K562 (cell line): ENCODE results near the gene GBF1. TPM values are rescaled to one million over a fixed set of nuclear protein-coding genes. Genes with fewer than 3 reads are reported as not detected.
A peak's percentile ranks its signal among the peaks of the same experiment; 100 is the strongest.

ENCODE experiments used
- ATAC-seq: fragments of 200-7000 bp; cut with Tn5 transposase; 3 replicates; pipeline ENCODE4 v1.9.1; 2020; ENCODE audit warnings: moderate library complexity
- BruUV-seq: library from RNA; stranded (reverse); fragments of 400-500 nt; replicated peaks from 2 replicates; lab custom pipeline; 2021; lab: Mats Ljungman, UMichigan
- CTCF ChIA-PET: fragments of 300-600 bp; formaldehyde crosslinking; extraction: SDS; loops from one replicate; lab custom pipeline; 2021; ENCODE audit warnings: low intra/inter-chr PET ratio; lab: Yijun Ruan, JAX
- POLR2A ChIA-PET: fragments of 300-600, 350-650 bp; sonication (Branson Sonifier 250); formaldehyde crosslinking; extraction: SDS; loops from one replicate; lab custom pipeline; 2021; ENCODE audit warnings: antibody characterized with exemption, inconsistent platforms; lab: Yijun Ruan, JAX
- DNase-seq, 4 experiments: peaks; one replicate each; pipeline versions ENCODE4 v3.0.0 to v3.0.0-alpha.2; 2011 to 2018; ENCODE audit warnings: low spot score in 3 of 4, mixed read lengths in 3 of 4; ENCODE audit errors: extremely low read depth in 1 of 4
- FAIRE-seq: peaks from 2 replicates; lab custom pipeline; 2011; peaks lifted over from hg19 to GRCh38; lab: Jason Lieb, UNC
- H2AFZ ChIP-seq: 2 replicates; pipeline ENCODE4 v1.6.0; 2011; ENCODE audit warnings: low read depth, low read length, control low read depth, inconsistent platforms
- H3K27ac ChIP-seq: fragments of 200-600 bp; 3 replicates; pipeline ENCODE4 v1.8.0; 2011; ENCODE audit warnings: low read depth, mild to moderate bottlenecking, control low read depth, inconsistent platforms, low read length, moderate library complexity, mixed read lengths; ENCODE audit errors: extremely low read depth
- H3K27me3 ChIP-seq, 2 experiments: fragments of 300-600 bp in 1 of 2; 2 replicates in 1 of 2; 3 replicates in 1 of 2; pipeline versions ENCODE4 v1.6.0 to v1.8.0; 2011; ENCODE audit warnings: inconsistent platforms in 2 of 2, low read length in 2 of 2, mild to moderate bottlenecking in 1 of 2, mixed read lengths in 1 of 2, moderate library complexity in 1 of 2; ENCODE audit not compliant: control insufficient read depth in 2 of 2, insufficient read depth in 2 of 2
- H3K36me3 ChIP-seq: fragments of 300-600 bp; 3 replicates; pipeline ENCODE4 v1.8.0; 2011; ENCODE audit warnings: mild to moderate bottlenecking, low read length, inconsistent platforms; ENCODE audit not compliant: control insufficient read depth, insufficient read depth
- H3K4me1 ChIP-seq, 2 experiments: fragments of 200-600 bp in 1 of 2; replicated peaks in 1 of 2; 2 replicates in 1 of 2; 3 replicates in 1 of 2; pipeline versions ENCODE4 v1.5.1 to v1.8.0; 2011; ENCODE audit warnings: inconsistent platforms in 2 of 2, low read length in 2 of 2, mild to moderate bottlenecking in 1 of 2, mixed read lengths in 1 of 2, moderate library complexity in 1 of 2; ENCODE audit not compliant: control insufficient read depth in 2 of 2, insufficient read depth in 2 of 2
- H3K4me2 ChIP-seq: 2 replicates; pipeline ENCODE4 v1.6.1; 2011; ENCODE audit warnings: low read length, control low read depth, inconsistent platforms, mixed read lengths; ENCODE audit not compliant: insufficient read depth
- H3K4me3 ChIP-seq: fragments of 200-600 bp; sonication (generic), shearing (Covaris generic); 2 replicates; pipeline ENCODE4 v1.5.1; 2016; ENCODE audit warnings: control low read depth, inconsistent platforms
- H3K79me2 ChIP-seq: fragments of 200-600 bp; 3 replicates; pipeline ENCODE4 v1.8.0; 2011; ENCODE audit warnings: low read length, inconsistent platforms; ENCODE audit not compliant: control insufficient read depth, insufficient read depth
- H3K9ac ChIP-seq, 2 experiments: 2 replicates each; pipeline versions ENCODE4 v1.6.0 to v1.6.1; 2011; ENCODE audit warnings: low read depth in 2 of 2, low read length in 2 of 2, control low read depth in 1 of 2, inconsistent platforms in 1 of 2, mild to moderate bottlenecking in 1 of 2, mixed read lengths in 1 of 2; ENCODE audit not compliant: insufficient read depth in 1 of 2
- H3K9me1 ChIP-seq: one replicate; pipeline ENCODE4 v1.6.0; 2011; ENCODE audit warnings: inconsistent platforms, mild to moderate bottlenecking, low read length, moderate library complexity; ENCODE audit not compliant: control insufficient read depth, insufficient read depth
- H3K9me3 ChIP-seq: replicated peaks from 2 replicates; pipeline ENCODE4 v1.5.1; 2011; ENCODE audit warnings: low read depth, low read length, inconsistent platforms; ENCODE audit not compliant: control insufficient read depth, insufficient read depth
- H4K20me1 ChIP-seq: replicated peaks from 2 replicates; pipeline ENCODE4 v1.6.1; 2011; ENCODE audit warnings: low read length, inconsistent platforms, mixed read lengths; ENCODE audit not compliant: control insufficient read depth, insufficient read depth
- FOXA3 ChIP-seq, 2 experiments: fragments of 450-650 bp in 1 of 2; sonication (generic) in 1 of 2; formaldehyde crosslinking; IDR thresholded peaks in 1 of 2; conservative IDR thresholded peaks in 1 of 2; 2 replicates each; pipeline versions ENCODE4 v1.4.0 to v1.8.0; 2020 to 2022; ENCODE audit warnings: mild to moderate bottlenecking in 2 of 2, missing genetic modification reagents in 1 of 2
- FUS ChIP-seq: fragments of 200-400 bp; formaldehyde crosslinking; optimal IDR thresholded peaks from 2 replicates; pipeline ENCODE3; 2017; ENCODE audit warnings: low read depth, low read length
- MEF2A ChIP-seq: IDR thresholded peaks from 2 replicates; pipeline ENCODE4 v1.6.1; 2011; ENCODE audit warnings: low read depth, mild to moderate bottlenecking, low read length, moderate library complexity; ENCODE audit not compliant: control insufficient read depth
- MYNN ChIP-seq, 2 experiments: sonication (generic); formaldehyde crosslinking in 1 of 2; IDR thresholded peaks; 2 replicates each; pipeline versions ENCODE4 v1.5.0 to v1.6.1; 2016 to 2020; ENCODE audit warnings: antibody characterized with exemption in 1 of 2, missing genetic modification reagents in 1 of 2
- NEUROD1 ChIP-seq: fragments of 150-350 bp; IDR thresholded peaks from 2 replicates; pipeline ENCODE4 v1.6.1; 2014; ENCODE audit warnings: borderline replicate concordance, low read length, low read depth; ENCODE audit not compliant: partially characterized antibody
- RBFOX2 ChIP-seq: fragments of 200-400 bp; formaldehyde crosslinking; IDR thresholded peaks from 2 replicates; pipeline ENCODE4 v1.6.1; 2017; ENCODE audit warnings: low read depth, mild to moderate bottlenecking, low read length, moderate library complexity
- SRSF9 ChIP-seq: fragments of 200-400 bp; formaldehyde crosslinking; IDR thresholded peaks from 2 replicates; pipeline ENCODE4 v1.6.1; 2017; ENCODE audit warnings: low read depth, low read length, borderline replicate concordance
- TEAD1 ChIP-seq, 2 experiments: fragments of 450-650 bp in 1 of 2; sonication (generic) in 1 of 2; formaldehyde crosslinking; IDR thresholded peaks; 2 replicates each; pipeline versions ENCODE4 v1.4.0 to v1.8.0; 2020 to 2022; ENCODE audit warnings: mild to moderate bottlenecking in 2 of 2, missing genetic modification reagents in 1 of 2
- ZNF431 ChIP-seq: sonication (generic); formaldehyde crosslinking; IDR thresholded peaks from 2 replicates; pipeline ENCODE4 v1.8.0; 2022; ENCODE audit warnings: mild to moderate bottlenecking, missing genetic modification reagents
- ZNF436 ChIP-seq: fragments of 250-450, 450-650 bp; sonication (Bioruptor Pico); formaldehyde crosslinking; IDR thresholded peaks from 2 replicates; pipeline ENCODE4 v1.7.0; 2020; ENCODE audit warnings: mild to moderate bottlenecking
- WGBS: fragments of 100-300 bp; shearing (Covaris generic); methylation state at CpG from one replicate; pipeline ENCODE4 v1.1.6; 2016; ENCODE audit warnings: low coverage, mixed read lengths; ENCODE audit not compliant: insufficient coverage; ENCODE audit errors: missing lambda C conversion rate; 5-methylcytosine and 5-hydroxymethylcytosine counted together
- in situ Hi-C: fragments of 300-500 bp; cut with MboI; formaldehyde crosslinking; loops from 4 replicates; pipeline ENCODE4 v1.15.0; 2018; ENCODE audit warnings: inconsistent platforms, mixed read lengths
- intact Hi-C: fragments of 100-400 bp; cut with micrococcal nuclease; formaldehyde crosslinking; loops from 2 replicates; pipeline ENCODE4 v1.14.2; 2022
- polyA plus RNA-seq, 8 experiments: library from polyadenylated mRNA; depleted of rRNA in 4 of 8; stranded (reverse) in 5 of 8; unstranded in 3 of 8; fragments of >200 nt; fragmentation: Nextera tagmentation in 2 of 8; fragmentation: Illumina TruSeq in 1 of 8; extraction: Ambion mirVana in 2 of 8; extraction: Trizol in 1 of 8; gene quantifications; 2 replicates each; pipeline versions ENCODE4 v1.2.1 to v1.2.3, GENCODE V29; 2011 to 2014; ENCODE audit warnings: inconsistent platforms in 1 of 8, missing spikeins in 1 of 8
- total RNA-seq, 7 experiments: library from RNA; depleted of rRNA in 6 of 7; stranded (reverse); fragments of >200 nt in 6 of 7; fragmentation: Illumina TruSeq in 2 of 7; extraction: Trizol in 2 of 7; gene quantifications; 2 replicates each; pipeline versions ENCODE4 v1.2.1 to v1.2.3, GENCODE V29; 2011 to 2021; ENCODE audit warnings: low replicate concordance in 1 of 7
- TF ChIP-seq, protein P1 (sequence below): sonication (generic); formaldehyde crosslinking; IDR thresholded peaks from 2 replicates; pipeline ENCODE4 v1.8.0; 2022; ENCODE audit warnings: missing genetic modification reagents, mild to moderate bottlenecking, moderate library complexity, borderline replicate concordance
- TF ChIP-seq, protein P2 (sequence below), 2 experiments: IDR thresholded peaks; 2 replicates each; pipeline ENCODE4 v1.6.1; 2011; ENCODE audit warnings: borderline replicate concordance in 1 of 2, control low read depth in 1 of 2, low read depth in 1 of 2, low read length in 1 of 2, mild to moderate bottlenecking in 1 of 2, mixed read lengths in 1 of 2, moderate library complexity in 1 of 2; ENCODE audit not compliant: insufficient read depth in 1 of 2, insufficient read length in 1 of 2, poor library complexity in 1 of 2, severe bottlenecking in 1 of 2; ENCODE audit errors: extremely low read depth in 1 of 2
- TF ChIP-seq, protein P3 (sequence below), 3 experiments: fragments of 200-800 bp in 1 of 3; sonication (Bioruptor generic) in 1 of 3; sonication (generic) in 1 of 3; formaldehyde crosslinking in 1 of 3; IDR thresholded peaks; 2 replicates each; pipeline versions ENCODE4 v1.6.1 to v1.8.0; 2016 to 2022; ENCODE audit warnings: mild to moderate bottlenecking in 2 of 3, missing compliant biosample characterization in 2 of 3, missing genetic modification characterization in 2 of 3, missing genetic modification reagents in 1 of 3
- TF ChIP-seq, protein P4 (sequence below): sonication (generic); formaldehyde crosslinking; IDR thresholded peaks from 2 replicates; pipeline ENCODE4 v1.9.0; 2022; ENCODE audit warnings: mild to moderate bottlenecking, missing genetic modification reagents
- TF ChIP-seq, protein P5 (sequence below): sonication (generic); formaldehyde crosslinking; IDR thresholded peaks from 2 replicates; pipeline ENCODE4 v1.9.0; 2022; ENCODE audit warnings: mild to moderate bottlenecking, missing genetic modification reagents

Gene GBF1
- total and polyA plus RNA-seq, 9 of the 15 experiments (the other 6 are each of a cell fraction or from before 2014, with no cell fraction given), result 0.69 to 28.0 (median 10.3) TPM

DNA sequence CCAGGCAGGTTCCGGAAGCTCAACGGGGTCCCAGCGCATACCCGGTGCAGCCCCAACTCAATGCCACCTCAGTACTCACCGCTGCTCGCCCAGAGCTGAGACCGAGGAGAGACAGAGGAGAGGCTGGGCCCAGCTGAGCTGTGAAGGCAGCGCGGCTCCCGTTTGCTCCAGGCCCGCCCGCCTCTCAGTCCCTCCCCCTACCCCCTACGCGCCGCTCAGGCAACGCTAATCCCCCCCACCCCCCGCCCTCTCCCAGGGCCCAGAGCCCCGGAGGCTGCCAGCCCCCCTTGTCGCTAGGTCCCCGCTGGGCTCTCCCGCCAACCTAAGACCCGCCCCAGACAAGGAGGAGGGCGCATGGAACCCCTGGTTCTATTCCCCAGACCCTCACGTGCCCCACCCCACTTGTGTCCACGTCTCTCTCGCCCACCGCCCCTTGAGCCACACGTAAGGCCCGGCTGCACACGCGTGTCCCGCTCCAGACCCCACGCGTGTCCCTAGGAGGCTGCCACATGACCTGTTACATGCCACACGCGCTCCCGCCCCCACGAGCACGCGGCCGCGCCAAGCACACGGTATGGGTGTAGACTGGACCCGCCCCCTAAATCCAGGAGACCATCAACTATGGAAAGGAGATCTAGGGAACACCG is 173.4 kb downstream of the GBF1 start, which contains the start of gene PSD:
Gene PSD (minus strand): TSS at position 164 of the 647 bp plus-strand sequence. CDS start 1,747 bp downstream, outside the sequence.
- WGBS, result 10% methylated on average over 26 of the region's 45 CpGs
- in situ Hi-C loops, result no loop called here
- Histone ChIP-seq H3K9me3 (no peaks in the 10 kb centered on the region), H3K9ac (peak within 1 kb of the TSS in 1 of 2 experiments; percentile 96; a peak in 2 of 4 replicates), H3K4me1 (peaks cover 12 to 60% of the 10 kb centered on the region in 2 experiments; a peak in 4 of 5 replicates), H3K36me3 (peaks cover 10% of the 10 kb centered on the region; the same call in 2 of the 3 replicates), H3K9me1 (no peaks in the 10 kb centered on the region), H2AFZ (peak within 1 kb of the TSS; percentile 87), H3K27ac (no peak within 1 kb of the TSS), H3K79me2 (peaks cover 25% of the 10 kb centered on the region), H3K27me3 (no peaks in the 10 kb centered on the region), H3K4me2 (peak within 1 kb of the TSS; percentile 74), H3K4me3 (peak within 1 kb of the TSS; percentile 93), H4K20me1 (no peaks in the 10 kb centered on the region)
- ATAC-seq, result no peak
- intact Hi-C loops, result no loop called here
- CTCF ChIA-PET, result no interaction called here
- POLR2A ChIA-PET, result no interaction called here
- no TSS peak for BruUV-seq
- DNase-seq, result peak in 3 of 4 experiments; percentile 29 to 38 (median 33)
- no peak for FAIRE-seq
- TF ChIP-seq ZNF436 (CRISPR knock-in tag), result no peak
- no peak for TF ChIP-seq FUS
- TF ChIP-seq, protein P1, sequence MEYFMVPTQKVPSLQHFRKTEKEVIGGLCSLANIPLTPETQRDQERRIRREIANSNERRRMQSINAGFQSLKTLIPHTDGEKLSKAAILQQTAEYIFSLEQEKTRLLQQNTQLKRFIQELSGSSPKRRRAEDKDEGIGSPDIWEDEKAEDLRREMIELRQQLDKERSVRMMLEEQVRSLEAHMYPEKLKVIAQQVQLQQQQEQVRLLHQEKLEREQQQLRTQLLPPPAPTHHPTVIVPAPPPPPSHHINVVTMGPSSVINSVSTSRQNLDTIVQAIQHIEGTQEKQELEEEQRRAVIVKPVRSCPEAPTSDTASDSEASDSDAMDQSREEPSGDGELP (CRISPR knock-in tag), result 0 out of 2 replicates have a peak, but pooled peaks have one; percentile 6
- TF ChIP-seq, protein P2, sequence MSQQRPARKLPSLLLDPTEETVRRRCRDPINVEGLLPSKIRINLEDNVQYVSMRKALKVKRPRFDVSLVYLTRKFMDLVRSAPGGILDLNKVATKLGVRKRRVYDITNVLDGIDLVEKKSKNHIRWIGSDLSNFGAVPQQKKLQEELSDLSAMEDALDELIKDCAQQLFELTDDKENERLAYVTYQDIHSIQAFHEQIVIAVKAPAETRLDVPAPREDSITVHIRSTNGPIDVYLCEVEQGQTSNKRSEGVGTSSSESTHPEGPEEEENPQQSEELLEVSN (IDR thresholded peaks at IDR 0.05; ENCODE audit: borderline replicate concordance in 1 of 2, extremely low read depth in 1 of 2, insufficient read depth in 1 of 2, insufficient read length in 1 of 2, low read depth in 1 of 2, low read length in 1 of 2, poor library complexity in 1 of 2, severe bottlenecking in 1 of 2), result peak; percentile 59 to 76
- TF ChIP-seq MEF2A, result no peak
- TF ChIP-seq RBFOX2, result 0 out of 2 replicates have a peak, but pooled peaks have one; percentile 32
- TF ChIP-seq TEAD1 (CRISPR knock-in tag; IDR thresholded peaks at IDR 0.05), result peak in 1 of 2 experiments; percentile 52; a peak in 1 of 4 replicates
- 0 out of 4 replicates have a peak, but pooled peaks of 1 of the 2 experiments have one; percentile 54 for TF ChIP-seq FOXA3 (CRISPR knock-in tag; conservative IDR thresholded peaks at IDR 0.05 in 1 of 2, IDR thresholded peaks at IDR 0.05 in 1 of 2)
- TF ChIP-seq ZNF431 (CRISPR knock-in tag), result peak; percentile 25; the same call in 1 of the 2 replicates
- TF ChIP-seq NEUROD1, result no peak
- TF ChIP-seq, protein P3, sequence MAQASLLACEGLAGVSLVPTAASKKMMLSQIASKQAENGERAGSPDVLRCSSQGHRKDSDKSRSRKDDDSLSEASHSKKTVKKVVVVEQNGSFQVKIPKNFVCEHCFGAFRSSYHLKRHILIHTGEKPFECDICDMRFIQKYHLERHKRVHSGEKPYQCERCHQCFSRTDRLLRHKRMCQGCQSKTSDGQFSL (CRISPR knock-in tag; IDR thresholded peaks at IDR 0.05), result 0 out of 2 replicates have a peak, but pooled peaks have one; percentile 34
- TF ChIP-seq, protein P3 (tag; IDR thresholded peaks at IDR 0.05), result no peak
- TF ChIP-seq, protein P4, sequence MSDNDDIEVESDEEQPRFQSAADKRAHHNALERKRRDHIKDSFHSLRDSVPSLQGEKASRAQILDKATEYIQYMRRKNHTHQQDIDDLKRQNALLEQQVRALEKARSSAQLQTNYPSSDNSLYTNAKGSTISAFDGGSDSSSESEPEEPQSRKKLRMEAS, result peak; percentile 87
- TF ChIP-seq, protein P5, sequence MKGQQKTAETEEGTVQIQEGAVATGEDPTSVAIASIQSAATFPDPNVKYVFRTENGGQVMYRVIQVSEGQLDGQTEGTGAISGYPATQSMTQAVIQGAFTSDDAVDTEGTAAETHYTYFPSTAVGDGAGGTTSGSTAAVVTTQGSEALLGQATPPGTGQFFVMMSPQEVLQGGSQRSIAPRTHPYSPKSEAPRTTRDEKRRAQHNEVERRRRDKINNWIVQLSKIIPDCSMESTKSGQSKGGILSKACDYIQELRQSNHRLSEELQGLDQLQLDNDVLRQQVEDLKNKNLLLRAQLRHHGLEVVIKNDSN (CRISPR knock-in tag), result peak; percentile 49
- TF ChIP-seq MYNN (IDR thresholded peaks at IDR 0.05), result no peak
- TF ChIP-seq MYNN (CRISPR knock-in tag; IDR thresholded peaks at IDR 0.05), result no peak
- TF ChIP-seq SRSF9, result no peak
